Gastroesophageal sphincter (tissue), 4 donors: ENCODE measurements around the gene RAB38. TPM values are rescaled to one million over a fixed set of nuclear protein-coding genes. Genes with fewer than 3 reads are reported as not detected.

ENCODE experiments used
- ATAC-seq: fragments of 150-250 bp; one replicate; pipeline ENCODE4 v1.9.1; 2016; ENCODE audit warnings: mild to moderate bottlenecking, moderate library complexity
- H3K27ac ChIP-seq, 4 donors: fragments of 200-600 bp; sonication (generic) in 3 of 4; 1 replicate in 3 of 4; 2 replicates in 1 of 4; pipeline ENCODE4 v1.5.1; 2016 to 2019
- H3K27me3 ChIP-seq: fragments of 200-600 bp; sonication (generic); one replicate; pipeline ENCODE4 v1.5.1; 2019
- H3K36me3 ChIP-seq, 2 donors: fragments of 200-600 bp; sonication (generic); one replicate each; pipeline ENCODE4 v1.5.1; 2019; ENCODE audit warnings: control low read depth in 1 of 2
- H3K4me1 ChIP-seq, 3 donors: fragments of 200-600 bp; sonication (generic); 1 replicate in 2 of 3; 2 replicates in 1 of 3; pipeline ENCODE4 v1.5.1; 2016 to 2019; ENCODE audit warnings: control low read depth in 2 of 3
- H3K4me3 ChIP-seq, 2 donors: fragments of 200-600 bp; sonication (generic); one replicate each; pipeline ENCODE4 v1.5.1; 2019; ENCODE audit warnings: mild to moderate bottlenecking in 1 of 2, moderate library complexity in 1 of 2
- H3K9me3 ChIP-seq, 3 donors: fragments of 200-600 bp; sonication (generic); one replicate each; pipeline ENCODE4 v1.5.1; 2017 to 2019; ENCODE audit warnings: control low read depth in 2 of 3
- EP300 ChIP-seq: sonication (generic); formaldehyde crosslinking; IDR thresholded peaks from one replicate; pipeline ENCODE4 v1.6.1; 2017; ENCODE audit warnings: antibody characterized with exemption, mild to moderate bottlenecking
- POLR2A ChIP-seq, 2 donors: fragments of 450-650 bp; IDR thresholded peaks; one replicate each; pipeline ENCODE4 v1.6.1; 2017; ENCODE audit warnings: antibody characterized with exemption in 2 of 2, mild to moderate bottlenecking in 2 of 2, moderate library complexity in 1 of 2
- POLR2AphosphoS5 ChIP-seq: sonication (generic); formaldehyde crosslinking; IDR thresholded peaks from one replicate; pipeline ENCODE4 v1.6.1; 2017; ENCODE audit warnings: antibody characterized with exemption
- WGBS, 2 donors: methylation state at CpG; one replicate each; pipeline ENCODE4 v1.1.5; 2018; ENCODE audit warnings: low coverage in 1 of 2; 5-methylcytosine and 5-hydroxymethylcytosine counted together
- total RNA-seq, 4 donors: library from RNA; depleted of rRNA; stranded (reverse); fragments of >200 nt; gene quantifications; one replicate each; pipeline ENCODE4 v1.1.0, GENCODE V29; 2016
- TF ChIP-seq, protein P1 (sequence below), 4 experiments: fragments of 200-600 bp in 2 of 4; fragments of 450-650 bp in 2 of 4; sonication (generic) in 1 of 4; IDR thresholded peaks; one replicate each; pipeline ENCODE4 v1.5.1; 2017 to 2019; ENCODE audit warnings: antibody characterized with exemption in 4 of 4, mild to moderate bottlenecking in 2 of 4, moderate library complexity in 2 of 4

The RAB38 gene
- total RNA-seq, 4 donors from 2014 or later, result 1.2 to 4.6 (median 1.6) TPM; not detected in 1

- Histone ChIP-seq H3K4me1 (no peaks in the 10 kb centered on the region), H3K27me3 (no peaks in the 10 kb centered on the region), H3K36me3 (no peaks in the 10 kb centered on the region), H3K27ac (no peak overlapping the region), H3K4me3 (no peak overlapping the region), H3K9me3 (no peaks in the 10 kb centered on the region)
- 40 to 56% methylated on average over 1 to 2 of the region's 3 CpGs for whole genome bisulfite sequencing, 2 donors
- no peak for ATAC-seq
- TF ChIP-seq, protein P1, sequence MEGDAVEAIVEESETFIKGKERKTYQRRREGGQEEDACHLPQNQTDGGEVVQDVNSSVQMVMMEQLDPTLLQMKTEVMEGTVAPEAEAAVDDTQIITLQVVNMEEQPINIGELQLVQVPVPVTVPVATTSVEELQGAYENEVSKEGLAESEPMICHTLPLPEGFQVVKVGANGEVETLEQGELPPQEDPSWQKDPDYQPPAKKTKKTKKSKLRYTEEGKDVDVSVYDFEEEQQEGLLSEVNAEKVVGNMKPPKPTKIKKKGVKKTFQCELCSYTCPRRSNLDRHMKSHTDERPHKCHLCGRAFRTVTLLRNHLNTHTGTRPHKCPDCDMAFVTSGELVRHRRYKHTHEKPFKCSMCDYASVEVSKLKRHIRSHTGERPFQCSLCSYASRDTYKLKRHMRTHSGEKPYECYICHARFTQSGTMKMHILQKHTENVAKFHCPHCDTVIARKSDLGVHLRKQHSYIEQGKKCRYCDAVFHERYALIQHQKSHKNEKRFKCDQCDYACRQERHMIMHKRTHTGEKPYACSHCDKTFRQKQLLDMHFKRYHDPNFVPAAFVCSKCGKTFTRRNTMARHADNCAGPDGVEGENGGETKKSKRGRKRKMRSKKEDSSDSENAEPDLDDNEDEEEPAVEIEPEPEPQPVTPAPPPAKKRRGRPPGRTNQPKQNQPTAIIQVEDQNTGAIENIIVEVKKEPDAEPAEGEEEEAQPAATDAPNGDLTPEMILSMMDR (IDR thresholded peaks at IDR 0.05), result no peak
- TF ChIP-seq POLR2AphosphoS5 (no peak), EP300 (no peak), POLR2A (IDR thresholded peaks at IDR 0.05) (no peak)
Measured at GRCh38 chr11:88087337-88087736, 87.9 kb downstream of the RAB38 start.

DNA sequence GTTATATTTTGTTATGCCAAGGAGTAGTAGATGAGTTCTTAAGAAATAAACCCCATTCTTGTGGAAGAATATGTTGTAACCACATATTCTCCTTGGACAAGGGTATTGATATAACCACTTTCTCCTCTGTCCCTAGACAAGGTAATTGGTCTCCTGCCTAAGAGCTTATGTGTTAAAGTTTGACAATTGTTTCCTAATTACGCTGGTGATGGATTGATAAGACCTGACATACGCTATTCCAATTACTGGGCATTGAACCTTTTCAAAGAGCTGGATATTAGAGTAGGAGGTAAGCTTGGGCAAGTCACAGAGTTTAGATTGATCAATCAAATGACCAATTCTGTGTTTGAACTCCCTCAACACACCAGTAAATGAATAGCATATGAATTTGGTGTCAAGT, 88.9 kb downstream of the RAB38 start:
- ATAC-seq, result no peak
- no peak overlapping the region for H3K4me3 ChIP-seq
- H3K4me1 ChIP-seq, result no peaks in the 10 kb centered on the region
- H3K27me3 ChIP-seq, result no peaks in the 10 kb centered on the region
- WGBS, 2 donors, result 100% methylated on average over 2 of the region's 2 CpGs
- no peak for TF ChIP-seq EP300
- TF ChIP-seq, protein P1 (IDR thresholded peaks at IDR 0.05), result no peak
- no peak for TF ChIP-seq POLR2A (IDR thresholded peaks at IDR 0.05)
- TF ChIP-seq POLR2AphosphoS5, result no peak
- no peaks in the 10 kb centered on the region for H3K36me3 ChIP-seq
- H3K9me3 ChIP-seq, result no peaks in the 10 kb centered on the region
- H3K27ac ChIP-seq, result no peak overlapping the region

DNA sequence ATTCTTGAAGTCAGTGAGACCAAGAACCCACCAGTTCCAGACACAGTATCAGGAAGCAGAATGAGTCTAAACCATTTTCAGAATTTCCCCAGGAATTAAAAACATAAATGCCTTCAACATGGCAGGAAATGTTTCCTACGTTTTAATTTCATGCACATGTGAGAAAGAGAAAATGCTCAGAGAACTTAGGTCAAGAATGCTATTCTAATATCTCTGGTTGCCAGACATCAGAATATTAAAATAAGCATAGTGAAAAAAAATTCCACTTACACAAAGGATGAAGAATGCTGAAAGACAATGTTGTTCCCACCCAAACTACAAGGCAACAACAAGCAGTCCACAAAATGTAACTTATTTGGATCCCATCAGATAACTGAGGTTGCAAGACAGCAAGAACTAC, 104.8 kb downstream of the RAB38 start:
- Histone ChIP-seq H3K4me3 (no peak overlapping the region), H3K36me3 (no peaks in the 10 kb centered on the region), H3K9me3 (peaks cover 0 to 6% (median 0%) of the 10 kb centered on the region in 3 donors), H3K4me1 (no peaks in the 10 kb centered on the region), H3K27ac (no peak overlapping the region), H3K27me3 (no peaks in the 10 kb centered on the region)
- TF ChIP-seq, protein P1 (IDR thresholded peaks at IDR 0.05), result no peak
- no peak for TF ChIP-seq POLR2AphosphoS5
- TF ChIP-seq POLR2A (IDR thresholded peaks at IDR 0.05), result no peak
- no peak for TF ChIP-seq EP300
- no peak for ATAC-seq
- WGBS, 2 donors, result 22 to 50% methylated on average over 1 of the region's 1 CpG

DNA sequence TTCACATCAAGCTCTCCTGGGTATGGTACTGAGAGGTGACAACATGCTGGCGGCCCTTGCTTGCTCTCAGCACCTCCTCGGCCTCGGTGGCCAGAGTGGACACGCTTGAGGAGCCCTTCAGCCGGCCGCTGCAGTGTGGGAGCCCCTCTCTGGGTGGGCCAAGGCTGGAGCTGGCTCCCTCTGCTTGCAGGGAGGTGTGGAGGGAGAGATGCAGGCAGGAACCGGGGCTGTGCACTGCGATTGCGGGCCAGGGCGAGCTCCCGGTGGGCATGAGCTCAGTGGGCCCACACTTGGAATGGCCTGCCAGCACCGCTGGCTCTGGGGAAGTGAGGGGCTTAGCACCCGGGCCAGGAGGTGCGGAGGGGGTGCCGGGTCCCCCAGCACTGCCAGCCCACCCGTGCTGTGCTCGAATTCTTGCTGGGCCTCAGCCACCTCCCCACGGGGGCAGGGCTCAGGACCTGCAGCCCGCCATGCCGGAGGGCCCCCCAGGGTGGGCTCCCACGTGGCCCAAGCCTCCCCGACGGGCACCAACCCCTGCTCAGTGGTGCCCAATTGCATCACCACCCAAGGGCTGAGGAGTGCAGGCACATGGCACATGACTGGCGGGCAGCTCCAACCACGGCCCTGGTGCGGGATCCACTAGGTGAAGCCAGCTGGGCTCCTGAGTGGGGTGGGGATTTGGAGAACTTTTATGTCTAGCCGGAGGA, 106.2 kb downstream of the RAB38 start:
- H3K4me1 ChIP-seq, result no peaks in the 10 kb centered on the region
- no peak overlapping the region for H3K27ac ChIP-seq
- no peaks in the 10 kb centered on the region for H3K36me3 ChIP-seq
- H3K9me3 ChIP-seq, result peaks cover 0 to 6% (median 0%) of the 10 kb centered on the region in 3 donors
- H3K27me3 ChIP-seq, result no peaks in the 10 kb centered on the region
- TF ChIP-seq EP300 (no peak), POLR2A (IDR thresholded peaks at IDR 0.05) (no peak), POLR2AphosphoS5 (no peak)
- TF ChIP-seq, protein P1 (IDR thresholded peaks at IDR 0.05), result no peak
- WGBS, 2 donors, result 100% methylated on average over 1 of the region's 27 CpGs; no CpG with 5 or more reads in 1 of the 2 donors
- no peak overlapping the region for H3K4me3 ChIP-seq
- no peak for ATAC-seq

- TF ChIP-seq POLR2AphosphoS5 (no peak), POLR2A (IDR thresholded peaks at IDR 0.05) (no peak), EP300 (no peak)
- TF ChIP-seq, protein P1 (IDR thresholded peaks at IDR 0.05), result no peak
Measured at GRCh38 chr11:88066090-88066489, 109.2 kb downstream of the RAB38 start.

More at GRCh38 chr11:88066090-88066489, 109.2 kb downstream of the RAB38 start:
- H3K4me3 ChIP-seq, result no peak overlapping the region
- WGBS, 2 donors, result 57 to 86% methylated on average over 2 of the region's 2 CpGs
- no peak overlapping the region for H3K27ac ChIP-seq
- no peaks in the 10 kb centered on the region for H3K27me3 ChIP-seq
- H3K4me1 ChIP-seq, result no peaks in the 10 kb centered on the region
- ATAC-seq, result no peak
- no peaks in the 10 kb centered on the region for H3K36me3 ChIP-seq
- H3K9me3 ChIP-seq, result peaks cover 0 to 6% (median 0%) of the 10 kb centered on the region in 3 donors
